Esophagus squamous epithelium (tissue), 4 donors: ENCODE measurements around the gene MAGEF1.

ENCODE experiments used
- POLR2A ChIP-seq, 4 donors: fragments of 450-650 bp; IDR thresholded peaks; one replicate each; pipeline ENCODE4 v1.6.1; 2017; ENCODE audit warnings: antibody characterized with exemption in 4 of 4, mild to moderate bottlenecking in 4 of 4, moderate library complexity in 3 of 4
- TF ChIP-seq, protein P1 (sequence below), 6 experiments: fragments of 450-650 bp in 4 of 6; fragments of 200-600 bp in 2 of 6; sonication (generic) in 2 of 6; IDR thresholded peaks; one replicate each; pipeline ENCODE4 v1.5.1; 2016 to 2019; ENCODE audit warnings: antibody characterized with exemption in 6 of 6, mild to moderate bottlenecking in 4 of 6, moderate library complexity in 4 of 6

DNA sequence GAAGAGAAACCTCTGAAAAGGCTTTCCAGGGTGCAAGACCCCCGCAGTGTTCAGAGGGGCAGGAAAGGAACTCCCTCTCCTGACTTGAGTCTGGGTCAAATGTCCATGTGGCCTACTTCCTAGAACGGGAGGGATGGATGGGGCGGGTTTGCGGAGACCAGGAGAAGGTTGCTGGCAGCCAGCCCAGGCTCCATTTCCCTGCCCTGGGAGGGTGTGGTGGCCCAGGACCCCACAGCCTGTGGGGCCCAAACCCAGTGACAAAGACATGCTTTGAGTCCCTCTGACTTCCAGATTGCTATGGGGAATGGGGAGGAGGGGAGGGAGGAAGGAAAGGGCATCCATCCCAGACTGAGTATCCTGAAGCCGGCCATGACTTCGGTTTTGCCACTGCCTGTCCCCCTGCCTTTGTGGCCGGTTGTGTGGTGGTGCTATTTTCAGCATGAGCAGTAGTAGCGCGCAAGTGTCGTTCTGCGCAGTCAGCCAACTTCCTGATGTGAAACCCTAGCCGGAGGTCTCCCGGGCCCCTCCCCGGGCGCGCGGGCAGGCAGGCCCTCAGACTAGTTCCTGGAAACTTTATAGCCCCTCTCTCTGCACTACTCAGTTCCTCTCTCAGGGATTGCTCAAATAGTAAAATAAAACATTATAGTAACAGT is 24.4 kb downstream of the MAGEF1 start:
- TF ChIP-seq, protein P1, sequence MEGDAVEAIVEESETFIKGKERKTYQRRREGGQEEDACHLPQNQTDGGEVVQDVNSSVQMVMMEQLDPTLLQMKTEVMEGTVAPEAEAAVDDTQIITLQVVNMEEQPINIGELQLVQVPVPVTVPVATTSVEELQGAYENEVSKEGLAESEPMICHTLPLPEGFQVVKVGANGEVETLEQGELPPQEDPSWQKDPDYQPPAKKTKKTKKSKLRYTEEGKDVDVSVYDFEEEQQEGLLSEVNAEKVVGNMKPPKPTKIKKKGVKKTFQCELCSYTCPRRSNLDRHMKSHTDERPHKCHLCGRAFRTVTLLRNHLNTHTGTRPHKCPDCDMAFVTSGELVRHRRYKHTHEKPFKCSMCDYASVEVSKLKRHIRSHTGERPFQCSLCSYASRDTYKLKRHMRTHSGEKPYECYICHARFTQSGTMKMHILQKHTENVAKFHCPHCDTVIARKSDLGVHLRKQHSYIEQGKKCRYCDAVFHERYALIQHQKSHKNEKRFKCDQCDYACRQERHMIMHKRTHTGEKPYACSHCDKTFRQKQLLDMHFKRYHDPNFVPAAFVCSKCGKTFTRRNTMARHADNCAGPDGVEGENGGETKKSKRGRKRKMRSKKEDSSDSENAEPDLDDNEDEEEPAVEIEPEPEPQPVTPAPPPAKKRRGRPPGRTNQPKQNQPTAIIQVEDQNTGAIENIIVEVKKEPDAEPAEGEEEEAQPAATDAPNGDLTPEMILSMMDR (IDR thresholded peaks at IDR 0.05) = no peak
- TF ChIP-seq POLR2A (IDR thresholded peaks at IDR 0.05) = no peak
